ENCODE results near the gene MRPL18.
A peak's percentile ranks its signal among the peaks of the same experiment; 100 is the strongest.

MRPL18 gene

DNA sequence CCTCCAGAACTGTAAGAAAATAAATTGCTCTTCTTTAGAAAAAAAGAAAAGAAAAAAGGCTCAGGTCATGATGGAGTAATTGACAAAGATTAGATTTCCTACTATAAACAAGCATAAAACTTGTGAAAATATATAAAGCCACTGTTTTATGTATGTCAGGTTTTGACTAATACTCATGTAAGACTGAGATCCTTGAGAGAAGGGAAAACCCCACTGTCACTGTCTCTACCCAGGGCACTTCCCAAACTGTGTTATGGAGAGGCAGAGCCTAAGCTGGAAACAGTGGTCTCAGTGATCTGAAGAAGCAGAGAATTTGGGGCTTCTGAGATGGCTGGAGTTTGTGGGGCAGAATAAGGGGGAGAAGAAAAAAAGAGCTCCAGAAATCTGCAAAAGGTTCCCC, 20.8 kb upstream of the MRPL18 start:
- TF ChIP-seq GABPA (IDR thresholded peaks at IDR 0.05; ENCODE audit: low read depth) = no peak
- TF ChIP-seq SPI1 (IDR thresholded peaks at IDR 0.05; ENCODE audit: borderline replicate concordance, low read depth) = no peak
- TF ChIP-seq, protein P1, sequence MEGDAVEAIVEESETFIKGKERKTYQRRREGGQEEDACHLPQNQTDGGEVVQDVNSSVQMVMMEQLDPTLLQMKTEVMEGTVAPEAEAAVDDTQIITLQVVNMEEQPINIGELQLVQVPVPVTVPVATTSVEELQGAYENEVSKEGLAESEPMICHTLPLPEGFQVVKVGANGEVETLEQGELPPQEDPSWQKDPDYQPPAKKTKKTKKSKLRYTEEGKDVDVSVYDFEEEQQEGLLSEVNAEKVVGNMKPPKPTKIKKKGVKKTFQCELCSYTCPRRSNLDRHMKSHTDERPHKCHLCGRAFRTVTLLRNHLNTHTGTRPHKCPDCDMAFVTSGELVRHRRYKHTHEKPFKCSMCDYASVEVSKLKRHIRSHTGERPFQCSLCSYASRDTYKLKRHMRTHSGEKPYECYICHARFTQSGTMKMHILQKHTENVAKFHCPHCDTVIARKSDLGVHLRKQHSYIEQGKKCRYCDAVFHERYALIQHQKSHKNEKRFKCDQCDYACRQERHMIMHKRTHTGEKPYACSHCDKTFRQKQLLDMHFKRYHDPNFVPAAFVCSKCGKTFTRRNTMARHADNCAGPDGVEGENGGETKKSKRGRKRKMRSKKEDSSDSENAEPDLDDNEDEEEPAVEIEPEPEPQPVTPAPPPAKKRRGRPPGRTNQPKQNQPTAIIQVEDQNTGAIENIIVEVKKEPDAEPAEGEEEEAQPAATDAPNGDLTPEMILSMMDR (IDR thresholded peaks at IDR 0.05; ENCODE audit: insufficient read depth, low read length) = no peak
- TF ChIP-seq, protein P2, sequence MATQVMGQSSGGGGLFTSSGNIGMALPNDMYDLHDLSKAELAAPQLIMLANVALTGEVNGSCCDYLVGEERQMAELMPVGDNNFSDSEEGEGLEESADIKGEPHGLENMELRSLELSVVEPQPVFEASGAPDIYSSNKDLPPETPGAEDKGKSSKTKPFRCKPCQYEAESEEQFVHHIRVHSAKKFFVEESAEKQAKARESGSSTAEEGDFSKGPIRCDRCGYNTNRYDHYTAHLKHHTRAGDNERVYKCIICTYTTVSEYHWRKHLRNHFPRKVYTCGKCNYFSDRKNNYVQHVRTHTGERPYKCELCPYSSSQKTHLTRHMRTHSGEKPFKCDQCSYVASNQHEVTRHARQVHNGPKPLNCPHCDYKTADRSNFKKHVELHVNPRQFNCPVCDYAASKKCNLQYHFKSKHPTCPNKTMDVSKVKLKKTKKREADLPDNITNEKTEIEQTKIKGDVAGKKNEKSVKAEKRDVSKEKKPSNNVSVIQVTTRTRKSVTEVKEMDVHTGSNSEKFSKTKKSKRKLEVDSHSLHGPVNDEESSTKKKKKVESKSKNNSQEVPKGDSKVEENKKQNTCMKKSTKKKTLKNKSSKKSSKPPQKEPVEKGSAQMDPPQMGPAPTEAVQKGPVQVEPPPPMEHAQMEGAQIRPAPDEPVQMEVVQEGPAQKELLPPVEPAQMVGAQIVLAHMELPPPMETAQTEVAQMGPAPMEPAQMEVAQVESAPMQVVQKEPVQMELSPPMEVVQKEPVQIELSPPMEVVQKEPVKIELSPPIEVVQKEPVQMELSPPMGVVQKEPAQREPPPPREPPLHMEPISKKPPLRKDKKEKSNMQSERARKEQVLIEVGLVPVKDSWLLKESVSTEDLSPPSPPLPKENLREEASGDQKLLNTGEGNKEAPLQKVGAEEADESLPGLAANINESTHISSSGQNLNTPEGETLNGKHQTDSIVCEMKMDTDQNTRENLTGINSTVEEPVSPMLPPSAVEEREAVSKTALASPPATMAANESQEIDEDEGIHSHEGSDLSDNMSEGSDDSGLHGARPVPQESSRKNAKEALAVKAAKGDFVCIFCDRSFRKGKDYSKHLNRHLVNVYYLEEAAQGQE (IDR thresholded peaks at IDR 0.05; ENCODE audit: insufficient replicate concordance, low read depth) = no peak
- no peak for TF ChIP-seq POLR2AphosphoS5 (IDR thresholded peaks at IDR 0.05; ENCODE audit: low read depth)
- H3K27ac ChIP-seq (replicated peaks) = no peak overlapping the region
- no peaks in the 10 kb centered on the region for H3K27me3 ChIP-seq (ENCODE audit: insufficient read depth, poor library complexity, severe bottlenecking)
- no peak for DNase-seq (ENCODE audit: low read depth in 1 of 2, low spot score in 1 of 2)
- H3K4me3 ChIP-seq (replicated peaks; ENCODE audit: insufficient read depth, low read length) = no peak overlapping the region

DNA sequence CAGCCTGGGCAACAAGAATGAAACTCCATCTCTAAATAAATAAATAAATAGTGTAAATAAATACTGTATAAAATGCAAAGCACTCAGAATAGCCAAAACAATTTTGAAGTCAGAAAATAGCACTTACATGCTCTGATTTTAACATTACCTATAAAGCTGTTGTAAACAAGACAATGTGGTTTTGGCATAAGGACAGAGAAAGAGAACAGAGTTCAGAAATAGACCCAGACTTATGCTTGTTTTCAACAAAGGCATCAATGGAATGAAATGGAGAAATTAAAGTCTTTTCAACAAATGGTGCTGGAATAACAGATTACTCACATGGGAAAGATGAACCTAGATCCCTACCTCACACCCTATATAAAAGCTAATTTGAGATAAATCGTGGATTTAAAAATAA, 18.1 kb upstream of the MRPL18 start:
- TF ChIP-seq, protein P2 (IDR thresholded peaks at IDR 0.05; ENCODE audit: insufficient replicate concordance, low read depth) = no peak
- TF ChIP-seq POLR2AphosphoS5 (IDR thresholded peaks at IDR 0.05; ENCODE audit: low read depth) = no peak
- TF ChIP-seq, protein P1 (IDR thresholded peaks at IDR 0.05; ENCODE audit: insufficient read depth, low read length) = no peak
- TF ChIP-seq GABPA (IDR thresholded peaks at IDR 0.05; ENCODE audit: low read depth) = no peak
- TF ChIP-seq SPI1 (IDR thresholded peaks at IDR 0.05; ENCODE audit: borderline replicate concordance, low read depth) = no peak
- H3K27ac ChIP-seq (replicated peaks) = no peak overlapping the region
- no peak for DNase-seq (ENCODE audit: low read depth in 1 of 2, low spot score in 1 of 2)
- H3K27me3 ChIP-seq (ENCODE audit: insufficient read depth, poor library complexity, severe bottlenecking) = no peaks in the 10 kb centered on the region
- H3K4me3 ChIP-seq (replicated peaks; ENCODE audit: insufficient read depth, low read length) = no peak overlapping the region

DNA sequence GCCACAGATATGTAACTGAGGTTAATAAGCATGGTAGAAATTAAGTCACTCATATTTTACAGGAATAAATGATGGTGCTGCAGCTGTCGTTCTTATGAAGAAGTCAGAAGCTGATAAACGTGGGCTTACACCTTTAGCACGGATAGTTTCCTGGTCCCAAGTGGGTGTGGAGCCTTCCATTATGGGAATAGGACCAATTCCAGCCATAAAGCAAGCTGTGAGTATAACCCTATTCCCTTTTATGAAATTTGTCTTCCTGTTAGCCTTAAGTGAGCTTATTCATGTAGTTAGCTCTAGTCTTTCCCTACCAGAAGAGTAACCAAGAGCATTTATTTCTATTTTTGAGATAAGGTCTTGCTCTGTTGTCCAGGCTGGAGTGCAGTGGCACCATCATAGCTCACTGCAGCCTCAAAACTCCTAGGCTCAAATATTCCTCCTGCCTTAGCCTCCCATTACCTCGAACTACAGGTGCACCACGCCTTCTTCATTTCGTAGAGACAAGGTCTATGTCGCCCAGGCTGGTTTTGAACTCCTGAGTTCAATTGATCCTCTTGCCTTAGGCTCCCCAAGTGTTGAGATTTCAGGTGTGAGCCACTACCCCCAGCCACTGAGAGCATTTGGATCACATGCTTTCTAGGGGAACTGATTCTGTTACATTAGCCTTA, 12.9 kb upstream of the MRPL18 start:
- H3K27me3 ChIP-seq (ENCODE audit: insufficient read depth, poor library complexity, severe bottlenecking) = no peaks in the 10 kb centered on the region
- H3K27ac ChIP-seq (replicated peaks) = no peak overlapping the region
- TF ChIP-seq GABPA (IDR thresholded peaks at IDR 0.05; ENCODE audit: low read depth) (no peak), SPI1 (IDR thresholded peaks at IDR 0.05; ENCODE audit: borderline replicate concordance, low read depth) (no peak), POLR2AphosphoS5 (IDR thresholded peaks at IDR 0.05; ENCODE audit: low read depth) (peak; percentile 76)
- TF ChIP-seq, protein P2 (IDR thresholded peaks at IDR 0.05; ENCODE audit: insufficient replicate concordance, low read depth) = no peak
- TF ChIP-seq, protein P1 (IDR thresholded peaks at IDR 0.05; ENCODE audit: insufficient read depth, low read length) = no peak
- DNase-seq (ENCODE audit: low read depth in 1 of 2, low spot score in 1 of 2) = no peak
- no peak overlapping the region for H3K4me3 ChIP-seq (replicated peaks; ENCODE audit: insufficient read depth, low read length)
